NCI-H2029 (cell line): Measurements from ENCODE around the gene TIMM9.
"Not testable (repeated sequence)": the region's sequence is repeated elsewhere in the genome, so short reads cannot be mapped to it uniquely, and the experiment has no call there.

Experiments
- DNase-seq: peaks from one replicate; lab custom pipeline; 2025; lab: John Stamatoyannopoulos, UW

The TIMM9 gene

DNA sequence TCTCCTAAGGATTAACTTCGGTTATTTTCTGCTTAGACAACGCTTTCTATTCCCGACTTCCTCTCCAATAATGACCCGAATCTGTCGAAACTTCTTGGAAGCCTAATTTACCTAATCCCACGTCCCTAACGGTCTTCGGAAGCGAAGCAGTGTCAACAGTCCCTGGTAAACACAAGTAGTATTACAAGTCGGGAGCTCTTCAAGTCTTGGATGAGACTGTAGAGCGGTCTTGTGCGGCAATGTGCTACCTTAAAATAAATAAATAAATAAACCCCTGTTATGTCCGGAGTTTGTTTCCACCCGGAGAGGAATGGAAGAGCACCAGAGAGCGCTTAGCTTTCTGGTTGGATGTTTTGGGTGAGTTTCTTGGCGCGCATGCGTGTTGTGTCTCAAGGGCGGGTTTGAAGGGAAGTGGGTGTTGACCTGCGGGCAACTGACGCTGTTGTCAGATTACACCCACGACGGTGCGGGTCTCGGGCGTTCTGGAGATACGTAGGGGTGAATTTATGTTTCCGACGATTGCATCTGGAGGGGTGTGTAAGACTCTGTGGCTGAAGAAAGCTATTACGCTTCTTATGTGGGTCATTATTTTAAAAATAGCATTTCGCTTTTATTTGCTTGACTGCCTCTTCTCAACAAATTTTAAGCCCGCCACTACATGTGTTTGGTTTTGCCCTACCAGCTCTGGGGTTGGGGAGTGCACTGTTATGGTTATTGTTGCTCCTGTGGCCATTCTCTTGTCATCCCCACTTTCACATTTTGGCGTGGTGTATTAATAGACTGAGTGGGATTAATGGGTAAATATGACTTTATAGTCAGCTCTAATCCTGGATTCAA, at the start of gene TIMM9, which contains the start of gene KIAA0586:
Gene TIMM9, minus strand, starts transcription at position 251 of the 837 bp plus-strand sequence. CDS start 15,586 bp downstream, outside the sequence.
Gene KIAA0586, plus strand, starts transcription at position 439 of the 837 bp plus-strand sequence. CDS start 546 bp downstream, outside the sequence.
- DNase-seq = peak; percentile 99

- no peak for DNase-seq
These were observed 49.0 kb upstream of the TIMM9 start for GRCh38 chr14:58476320-58476719.

DNA sequence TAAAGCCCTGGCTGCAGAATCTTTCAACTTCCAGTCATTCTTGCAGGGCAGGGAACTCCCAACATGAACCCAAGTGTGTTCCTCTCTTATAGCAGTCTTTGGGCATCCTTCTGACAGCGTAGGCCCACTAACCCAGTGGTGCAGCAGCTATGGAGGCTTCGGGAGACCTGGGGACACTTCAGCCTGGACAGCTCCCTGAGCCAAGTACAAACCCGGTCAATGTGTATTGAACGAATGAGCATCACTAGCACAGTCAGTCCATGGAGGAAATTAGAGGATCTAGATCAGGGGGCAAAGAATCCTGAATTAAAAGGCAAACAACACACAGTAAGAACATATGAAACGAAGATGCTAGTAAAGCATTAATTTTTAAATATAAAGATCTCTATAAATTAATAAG, 42.0 kb upstream of the TIMM9 start:
- DNase-seq = no peak

GRCh38 chr14:58467575-58467974, 40.2 kb upstream of the TIMM9 start:
- no peak for DNase-seq

GRCh38 chr14:58466459-58466858, 39.1 kb upstream of the TIMM9 start:
- DNase-seq = no peak

DNA sequence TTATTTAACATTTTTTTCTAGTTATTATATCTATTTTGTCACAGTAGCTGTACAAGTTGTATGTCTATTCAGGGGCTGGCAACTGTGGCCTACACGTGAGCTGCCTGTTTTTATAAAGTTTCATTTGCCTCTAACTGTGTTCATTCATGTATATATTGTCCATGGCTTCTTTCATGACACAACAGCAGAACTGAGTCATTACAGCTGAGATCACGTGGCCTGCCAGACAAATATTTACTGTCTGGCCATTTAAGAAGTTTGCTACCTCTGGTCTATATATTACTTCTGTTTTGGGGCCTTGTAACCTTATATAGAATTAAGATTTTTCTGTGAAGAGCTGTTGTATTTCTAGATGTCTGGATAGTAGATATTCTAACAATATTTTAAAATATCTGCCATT, 38.1 kb upstream of the TIMM9 start:
- DNase-seq = no peak

DNA sequence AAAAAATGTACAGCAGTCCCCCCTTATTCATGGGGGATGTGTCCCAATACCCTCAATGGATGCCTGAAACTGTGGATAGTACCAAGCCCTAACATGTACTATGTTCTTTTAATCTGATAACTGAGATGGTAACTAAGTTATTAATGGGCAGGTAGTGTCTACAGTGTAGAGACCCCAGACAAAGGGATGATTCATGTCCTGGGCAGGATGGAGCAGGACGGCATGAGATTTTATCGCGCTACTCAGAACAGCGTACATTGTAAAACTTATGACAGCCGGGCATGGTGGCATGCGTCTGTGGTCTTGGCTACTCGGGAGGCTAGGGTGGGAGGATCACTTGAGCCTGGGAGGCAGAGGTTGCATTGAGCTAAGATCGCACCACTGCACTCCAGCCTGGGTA, 37.3 kb upstream of the TIMM9 start:
- DNase-seq = no peak

DNA sequence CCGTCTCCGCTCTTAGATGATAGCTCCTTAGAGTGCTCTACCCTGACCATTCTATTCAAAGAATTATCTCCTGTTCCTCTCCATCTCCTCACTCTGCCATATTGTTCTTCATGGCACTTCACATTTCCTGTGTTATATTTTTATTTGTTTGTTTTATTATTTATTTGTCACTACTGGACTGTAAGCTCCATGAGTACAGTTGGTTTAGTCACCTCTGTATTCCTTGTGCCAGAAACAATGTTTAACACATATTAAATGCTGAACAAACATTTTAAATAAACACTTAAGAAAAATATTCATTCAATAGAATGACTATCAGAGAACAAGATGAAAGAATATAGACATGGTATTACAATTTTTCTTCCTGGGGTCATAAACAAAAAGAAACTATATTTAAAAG, 35.8 kb upstream of the TIMM9 start:
- no peak for DNase-seq

- no peak for DNase-seq
These were observed 33.4 kb upstream of the TIMM9 start for GRCh38 chr14:58460772-58461171.

DNA sequence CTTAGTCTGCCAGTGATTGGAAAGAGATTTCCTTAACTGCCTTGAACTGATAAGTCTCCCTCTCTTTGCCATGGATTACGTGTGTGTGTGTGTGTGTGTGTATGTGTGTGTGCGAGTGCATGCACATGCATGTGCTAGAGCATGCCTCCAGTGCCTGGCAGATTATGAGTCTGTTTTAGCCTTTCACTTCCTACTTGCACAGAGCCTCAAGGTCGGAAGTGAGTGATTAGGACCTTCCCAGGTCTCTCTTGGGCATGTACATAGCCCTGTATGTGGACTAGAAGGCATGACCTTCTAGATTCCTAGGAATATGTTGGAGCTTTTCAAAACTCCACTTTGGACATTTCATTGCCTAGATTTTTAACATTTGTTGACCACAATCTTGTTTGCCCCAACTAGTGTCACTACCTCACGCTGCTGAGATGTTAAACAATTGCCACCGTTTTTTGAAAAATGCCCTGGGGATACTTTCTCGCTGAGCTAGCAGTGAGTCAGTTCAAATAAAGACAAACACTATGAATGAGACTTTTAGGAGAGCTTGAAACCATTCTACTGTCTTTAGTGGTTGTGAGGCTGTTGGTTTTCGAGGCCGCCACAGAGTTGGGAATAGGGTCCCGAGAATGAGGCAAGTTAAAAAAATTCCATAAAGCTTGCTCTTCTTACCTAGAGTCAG, 28.4 kb upstream of the TIMM9 start:
- DNase-seq = no peak

GRCh38 chr14:58444627-58445026, 17.3 kb upstream of the TIMM9 start:
- DNase-seq = no peak

- no peak for DNase-seq
These were observed 12.1 kb upstream of the TIMM9 start for GRCh38 chr14:58439476-58439875.

- no peak for DNase-seq
These were observed 2.8 kb upstream of the TIMM9 start for GRCh38 chr14:58430156-58430555.

- DNase-seq = peak; percentile 50
These were observed 870 bp upstream of the TIMM9 start for GRCh38 chr14:58428118-58428683.

DNA sequence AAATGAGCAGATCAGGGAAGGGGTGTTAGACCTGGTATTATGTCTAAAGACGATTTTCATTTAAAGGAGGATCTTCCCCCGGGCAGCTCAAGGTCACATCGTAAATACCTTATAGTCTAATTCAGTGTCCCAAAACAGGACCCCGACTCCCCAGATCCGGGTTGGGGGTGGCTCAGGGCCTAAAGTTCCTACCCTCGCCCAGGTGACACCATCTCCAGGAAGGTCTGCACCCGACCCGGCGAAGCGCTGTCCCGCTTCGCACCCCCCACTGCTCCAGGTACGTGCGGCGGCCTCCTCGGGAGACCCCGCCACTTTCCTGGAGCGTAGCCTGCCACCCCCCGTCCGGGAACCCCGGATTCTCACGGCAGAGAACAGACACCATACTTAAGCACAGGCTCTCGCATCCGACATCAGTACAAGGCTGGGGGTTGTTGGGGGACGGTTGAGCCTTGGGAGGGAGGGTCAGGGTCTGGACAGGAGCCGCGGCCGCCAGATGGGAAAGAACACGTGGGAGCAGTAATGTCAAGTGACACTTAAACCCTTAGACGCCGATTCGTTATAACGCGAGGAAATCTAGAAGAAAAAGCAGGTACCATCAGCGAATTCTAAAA, 556 bp downstream of the TIMM9 start:
- DNase-seq = peak; percentile 64

DNA sequence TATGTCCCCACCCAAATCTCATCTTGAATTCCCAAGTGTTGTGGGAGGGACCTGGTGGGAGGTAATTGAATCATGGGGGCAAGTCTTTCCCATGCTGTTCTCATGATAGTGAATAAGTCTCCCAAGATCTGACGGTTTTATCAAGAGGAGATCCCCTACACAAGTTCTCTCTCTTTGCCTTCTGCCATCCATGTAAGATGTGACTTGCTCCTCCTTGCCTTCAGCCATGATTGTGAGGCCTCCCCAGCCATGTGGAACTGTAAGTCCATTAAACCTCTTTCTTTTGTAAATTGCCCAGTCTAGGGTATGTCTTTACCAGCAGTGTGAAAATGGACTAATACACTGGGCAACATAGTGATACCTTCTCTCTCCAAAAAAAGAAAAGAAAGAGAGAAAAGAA, 10.4 kb downstream of the TIMM9 start:
- not testable (repeated sequence) for DNase-seq

GRCh38 chr14:58415636-58416547, 11.4 kb downstream of the TIMM9 start:
- no peak for DNase-seq

GRCh38 chr14:58414845-58415244, 12.5 kb downstream of the TIMM9 start:
- no peak for DNase-seq

DNA sequence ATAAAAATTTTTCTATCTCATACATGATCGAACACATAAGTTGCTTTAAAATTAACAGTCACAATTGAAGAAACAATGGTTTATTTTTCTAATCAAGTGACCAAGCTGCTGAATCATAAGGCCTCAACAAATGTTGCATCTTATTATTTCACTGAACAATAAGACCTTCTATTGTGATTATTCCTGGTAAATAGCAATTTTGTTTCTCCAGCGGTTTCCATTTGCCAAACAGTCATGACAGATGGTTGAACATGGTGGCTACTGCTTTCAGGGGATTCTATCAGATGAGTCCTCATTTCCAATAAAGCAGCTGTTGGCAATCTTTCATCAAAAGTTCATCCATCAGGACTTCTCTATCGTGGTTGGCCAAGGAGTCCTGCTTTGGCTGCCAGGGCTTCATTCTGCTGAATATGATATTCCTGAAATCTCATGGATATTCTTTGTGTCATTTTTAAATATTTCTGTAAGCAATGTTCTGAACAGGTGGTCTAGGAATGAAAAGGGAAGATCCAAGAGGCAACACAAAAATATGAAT, 18.6 kb downstream of the TIMM9 start:
- DNase-seq = no peak

GRCh38 chr14:58401587-58401986, 25.7 kb downstream of the TIMM9 start:
- no peak for DNase-seq

DNA sequence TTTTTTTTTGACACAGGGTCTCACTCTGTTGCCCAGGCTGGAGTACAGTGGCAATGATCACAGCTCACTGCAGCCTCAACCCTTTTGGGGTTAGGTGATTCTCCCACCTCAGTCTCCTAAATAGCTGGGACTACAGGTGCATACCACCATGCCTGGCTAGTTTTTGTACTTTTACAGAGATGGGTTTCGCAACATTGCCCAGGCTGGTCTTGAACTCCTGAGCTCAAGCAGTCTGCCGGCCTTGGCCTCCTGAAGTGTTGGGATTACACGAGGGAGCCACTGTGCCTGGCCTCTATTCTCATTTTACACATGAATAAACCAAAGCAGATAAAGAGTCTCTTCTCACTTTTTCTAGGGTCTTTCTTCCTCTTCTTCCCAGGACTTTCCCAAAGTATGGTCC, 28.4 kb downstream of the TIMM9 start:
- no peak for DNase-seq
